HUES6 (cell line): ENCODE results near the gene WDR33.

Experiments
- H3K27ac ChIP-seq: 2 replicates; pipeline ENCODE4 v1.7.0; 2013; ENCODE audit warnings: low read depth, mild to moderate bottlenecking, low read length, inconsistent platforms
- H3K27me3 ChIP-seq: 2 replicates; pipeline ENCODE4 v1.6.1; 2013; ENCODE audit warnings: low read length; ENCODE audit not compliant: control insufficient read depth, insufficient read depth
- H3K36me3 ChIP-seq: 2 replicates; pipeline ENCODE4 v1.6.1; 2013; ENCODE audit warnings: low read length; ENCODE audit not compliant: control insufficient read depth, insufficient read depth
- H3K4me1 ChIP-seq: 2 replicates; pipeline ENCODE4 v1.6.1; 2013; ENCODE audit warnings: low read length; ENCODE audit not compliant: control insufficient read depth, insufficient read depth
- H3K4me3 ChIP-seq: 2 replicates; pipeline ENCODE4 v1.5.1; 2013; ENCODE audit warnings: low read depth, low read length
- H3K9ac ChIP-seq: one replicate; pipeline ENCODE4 v1.6.1; 2013; ENCODE audit warnings: mild to moderate bottlenecking, low read length
- H3K9me3 ChIP-seq: 2 replicates; pipeline ENCODE4 v1.6.1; 2013; ENCODE audit warnings: low read depth, low read length; ENCODE audit not compliant: control insufficient read depth, insufficient read depth

The WDR33 gene

GRCh38 chr2:127713562-127713961 lies 97.4 kb downstream of the WDR33 start:
- no peak overlapping the region for H3K9ac ChIP-seq
- no peak overlapping the region for H3K27ac ChIP-seq
- H3K36me3 ChIP-seq = peaks cover 79% of the 10 kb centered on the region
- H3K9me3 ChIP-seq = no peaks in the 10 kb centered on the region
- no peak overlapping the region for H3K4me3 ChIP-seq
- H3K4me1 ChIP-seq = no peaks in the 10 kb centered on the region
- H3K27me3 ChIP-seq = no peaks in the 10 kb centered on the region

DNA sequence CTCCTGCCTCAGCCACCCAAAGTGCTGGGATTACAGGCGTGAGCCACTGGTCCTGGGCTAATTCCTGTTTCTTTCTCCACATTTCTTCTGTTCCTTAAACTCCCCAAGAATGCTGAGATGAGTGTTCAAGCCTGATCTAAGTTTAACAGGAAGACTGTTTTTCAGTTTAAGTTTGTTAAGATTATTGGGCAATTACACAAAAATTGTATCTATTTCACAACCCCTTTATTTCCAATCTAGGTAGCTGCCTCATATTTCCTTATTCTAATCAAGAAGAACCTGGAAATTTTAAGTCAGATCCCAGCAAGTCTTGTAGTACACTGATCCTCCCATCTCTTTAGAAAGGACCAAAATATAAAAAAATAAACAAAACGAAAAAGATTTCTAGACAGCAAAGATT lies 98.0 kb downstream of the WDR33 start:
- Histone ChIP-seq H3K9me3 (no peaks in the 10 kb centered on the region), H3K27ac (no peak overlapping the region), H3K9ac (no peak overlapping the region), H3K4me3 (no peak overlapping the region), H3K27me3 (no peaks in the 10 kb centered on the region), H3K4me1 (no peaks in the 10 kb centered on the region), H3K36me3 (peaks cover 79% of the 10 kb centered on the region)

GRCh38 chr2:127709336-127709735 lies 101.6 kb downstream of the WDR33 start:
- H3K9ac ChIP-seq = no peak overlapping the region
- H3K4me1 ChIP-seq = no peaks in the 10 kb centered on the region
- H3K27ac ChIP-seq = no peak overlapping the region
- H3K4me3 ChIP-seq = no peak overlapping the region
- no peaks in the 10 kb centered on the region for H3K27me3 ChIP-seq
- H3K9me3 ChIP-seq = no peaks in the 10 kb centered on the region
- peaks cover 85% of the 10 kb centered on the region for H3K36me3 ChIP-seq

GRCh38 chr2:127707890-127708648 lies 102.9 kb downstream of the WDR33 start:
- H3K36me3 ChIP-seq = peaks cover 77% of the 10 kb centered on the region
- 0 out of 2 replicates have a peak, but pooled peaks cover 3% of the 10 kb centered on the region for H3K4me1 ChIP-seq
- H3K9me3 ChIP-seq = no peaks in the 10 kb centered on the region
- no peak overlapping the region for H3K4me3 ChIP-seq
- H3K9ac ChIP-seq = no peak overlapping the region
- H3K27ac ChIP-seq = no peak overlapping the region
- no peaks in the 10 kb centered on the region for H3K27me3 ChIP-seq

GRCh38 chr2:127706215-127706990 lies 104.6 kb downstream of the WDR33 start:
- no peak overlapping the region for H3K27ac ChIP-seq
- peaks cover 12% of the 10 kb centered on the region for H3K4me1 ChIP-seq
- no peaks in the 10 kb centered on the region for H3K9me3 ChIP-seq
- no peak overlapping the region for H3K9ac ChIP-seq
- H3K36me3 ChIP-seq = peaks cover 67% of the 10 kb centered on the region
- no peaks in the 10 kb centered on the region for H3K27me3 ChIP-seq
- no peak overlapping the region for H3K4me3 ChIP-seq

DNA sequence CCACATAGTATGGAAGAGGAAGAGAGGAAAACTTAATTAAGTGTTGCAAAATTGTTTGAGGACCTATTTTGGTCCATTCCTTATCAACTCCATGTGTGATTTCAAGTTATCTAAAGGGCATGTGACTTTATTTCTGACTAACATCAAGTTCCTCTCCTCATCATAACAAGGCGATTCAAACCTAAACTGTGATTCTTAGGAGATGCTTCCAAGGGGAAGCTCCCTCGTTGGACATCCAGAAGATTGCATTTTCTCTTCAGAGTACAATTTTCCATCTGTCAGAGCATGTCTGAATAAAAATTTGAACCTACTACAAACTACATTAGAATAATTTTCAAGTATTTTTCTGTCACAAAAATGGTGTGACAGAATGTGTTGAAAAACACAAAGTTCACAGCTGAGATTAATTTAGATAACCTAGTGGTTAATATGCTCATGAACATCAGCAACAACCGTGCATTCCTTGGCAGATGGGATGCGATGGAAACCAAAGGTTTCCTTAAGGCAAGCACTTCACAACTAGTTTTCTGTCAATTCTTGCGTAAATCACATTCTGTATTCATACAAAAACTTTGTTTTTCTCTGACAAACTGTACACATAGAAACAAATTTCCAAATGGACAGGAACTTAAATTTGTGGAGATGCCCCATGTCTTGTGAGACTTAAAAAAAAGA lies 105.4 kb downstream of the WDR33 start:
- Histone ChIP-seq H3K27ac (no peak overlapping the region), H3K4me3 (no peak overlapping the region), H3K27me3 (no peaks in the 10 kb centered on the region), H3K9me3 (no peaks in the 10 kb centered on the region), H3K36me3 (peaks cover 63% of the 10 kb centered on the region), H3K9ac (no peak overlapping the region), H3K4me1 (peaks cover 14% of the 10 kb centered on the region)

- H3K9ac ChIP-seq = no peak overlapping the region
- H3K36me3 ChIP-seq = peaks cover 56% of the 10 kb centered on the region
- H3K27me3 ChIP-seq = no peaks in the 10 kb centered on the region
- peaks cover 17% of the 10 kb centered on the region for H3K4me1 ChIP-seq
- H3K4me3 ChIP-seq = no peak overlapping the region
- H3K9me3 ChIP-seq = no peaks in the 10 kb centered on the region
- no peak overlapping the region for H3K27ac ChIP-seq
These were observed 106.2 kb downstream of the WDR33 start for GRCh38 chr2:127704641-127705390.

DNA sequence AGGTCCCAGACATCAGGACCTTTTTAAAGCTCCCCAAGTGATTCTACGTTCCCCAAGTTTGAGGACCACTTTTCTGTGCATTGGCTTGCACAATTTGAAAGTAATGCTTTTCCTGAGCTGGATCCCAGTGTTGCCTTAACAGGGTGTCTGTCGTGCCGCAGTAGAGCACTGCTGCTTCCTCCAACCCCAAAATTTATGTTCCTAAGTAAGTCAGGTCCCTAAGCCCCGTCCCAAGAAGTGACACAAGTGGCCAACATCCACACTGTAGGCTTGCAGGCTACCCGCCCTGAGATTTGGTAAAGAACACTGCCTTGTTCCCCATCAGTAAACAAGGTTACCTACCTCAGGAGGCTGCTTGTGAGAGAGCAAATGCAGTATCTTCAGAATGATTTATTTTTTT lies 107.7 kb downstream of the WDR33 start:
- Histone ChIP-seq H3K4me1 (peaks cover 17% of the 10 kb centered on the region), H3K9me3 (no peaks in the 10 kb centered on the region), H3K4me3 (0 out of 2 replicates have a peak overlapping the region, but pooled peaks have one; percentile 76), H3K27ac (no peak overlapping the region), H3K9ac (no peak overlapping the region), H3K36me3 (peaks cover 40% of the 10 kb centered on the region), H3K27me3 (no peaks in the 10 kb centered on the region)

GRCh38 chr2:127702395-127703009 lies 108.5 kb downstream of the WDR33 start:
- Histone ChIP-seq H3K4me3 (peak overlapping the region; percentile 76), H3K9ac (peak overlapping the region; percentile 96), H3K4me1 (peaks cover 17% of the 10 kb centered on the region), H3K27ac (peak overlapping the region; percentile 28; the same call in 1 of the 2 replicates), H3K9me3 (no peaks in the 10 kb centered on the region), H3K36me3 (peaks cover 33% of the 10 kb centered on the region), H3K27me3 (no peaks in the 10 kb centered on the region)

DNA sequence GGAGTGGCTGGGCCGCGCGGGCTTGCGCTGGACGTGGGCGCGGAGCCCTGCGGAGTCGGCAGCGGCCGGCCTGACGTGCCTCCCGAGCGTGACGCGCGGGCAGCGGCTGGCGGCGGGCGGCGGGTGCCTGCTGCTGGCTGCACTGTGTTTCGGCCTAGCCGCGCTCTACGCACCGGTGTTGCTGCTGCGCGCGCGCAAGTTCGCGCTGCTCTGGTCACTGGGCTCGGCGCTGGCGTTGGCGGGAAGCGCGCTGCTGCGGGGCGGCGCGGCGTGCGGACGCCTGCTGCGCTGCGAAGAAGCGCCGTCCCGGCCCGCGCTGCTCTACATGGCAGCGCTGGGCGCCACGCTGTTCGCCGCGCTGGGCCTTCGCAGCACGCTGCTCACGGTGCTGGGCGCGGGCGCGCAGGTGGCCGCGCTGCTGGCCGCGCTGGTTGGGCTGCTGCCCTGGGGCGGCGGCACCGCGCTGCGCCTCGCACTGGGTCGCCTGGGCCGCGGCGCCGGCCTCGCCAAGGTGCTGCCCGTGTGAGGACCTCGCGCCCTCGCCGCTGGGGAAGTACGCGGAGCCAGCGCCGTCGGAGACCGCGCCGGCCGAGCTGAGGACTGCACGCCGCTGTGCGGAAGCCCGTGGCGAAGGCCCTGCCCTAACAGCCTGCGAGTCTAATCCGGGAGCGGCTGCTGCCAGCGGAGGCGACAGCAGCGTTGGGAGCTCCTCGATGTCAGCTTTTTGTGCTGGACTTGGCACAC lies 109.1 kb downstream of the WDR33 start:
- Histone ChIP-seq H3K27me3 (no peaks in the 10 kb centered on the region), H3K4me3 (peak overlapping the region; percentile 76), H3K9ac (peak overlapping the region; percentile 96), H3K36me3 (peaks cover 26% of the 10 kb centered on the region), H3K9me3 (no peaks in the 10 kb centered on the region), H3K4me1 (peaks cover 17% of the 10 kb centered on the region), H3K27ac (peak overlapping the region; percentile 30; the same call in 1 of the 2 replicates)
